ENCODE data around the gene ATG9B.

The ATG9B gene

GRCh38 chr7:151056666-151057505, 32.6 kb upstream of the ATG9B start:
- TF ChIP-seq BACH2 (CRISPR knock-in tag; IDR thresholded peaks at IDR 0.05; ENCODE audit: borderline replicate concordance) (no peak), TOX (CRISPR knock-in tag; IDR thresholded peaks at IDR 0.05; ENCODE audit: borderline replicate concordance) (no peak)
- ATAC-seq = no peak

DNA sequence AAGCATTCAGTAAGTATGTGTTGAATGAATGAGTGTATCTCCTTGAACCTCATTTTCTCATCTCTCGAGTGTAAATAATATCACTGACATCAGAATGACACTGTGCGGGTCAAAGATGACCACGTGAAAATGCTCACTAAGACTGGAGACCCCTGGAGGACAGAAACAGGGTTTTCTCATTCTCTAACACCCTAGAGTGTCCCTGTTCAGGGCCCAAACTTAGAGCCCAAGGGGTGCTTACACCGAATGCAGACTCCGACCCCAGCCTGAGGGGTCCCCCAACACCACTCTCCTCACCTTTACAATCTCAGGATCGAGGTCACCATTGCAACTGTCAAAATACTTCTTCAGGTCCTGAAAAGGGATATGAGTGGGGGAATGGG, 32.0 kb upstream of the ATG9B start:
- no peak for TF ChIP-seq BACH2 (CRISPR knock-in tag; IDR thresholded peaks at IDR 0.05; ENCODE audit: borderline replicate concordance)
- TF ChIP-seq TSHZ2 (CRISPR knock-in tag; IDR thresholded peaks at IDR 0.05) = no peak
- TF ChIP-seq, protein P1, sequence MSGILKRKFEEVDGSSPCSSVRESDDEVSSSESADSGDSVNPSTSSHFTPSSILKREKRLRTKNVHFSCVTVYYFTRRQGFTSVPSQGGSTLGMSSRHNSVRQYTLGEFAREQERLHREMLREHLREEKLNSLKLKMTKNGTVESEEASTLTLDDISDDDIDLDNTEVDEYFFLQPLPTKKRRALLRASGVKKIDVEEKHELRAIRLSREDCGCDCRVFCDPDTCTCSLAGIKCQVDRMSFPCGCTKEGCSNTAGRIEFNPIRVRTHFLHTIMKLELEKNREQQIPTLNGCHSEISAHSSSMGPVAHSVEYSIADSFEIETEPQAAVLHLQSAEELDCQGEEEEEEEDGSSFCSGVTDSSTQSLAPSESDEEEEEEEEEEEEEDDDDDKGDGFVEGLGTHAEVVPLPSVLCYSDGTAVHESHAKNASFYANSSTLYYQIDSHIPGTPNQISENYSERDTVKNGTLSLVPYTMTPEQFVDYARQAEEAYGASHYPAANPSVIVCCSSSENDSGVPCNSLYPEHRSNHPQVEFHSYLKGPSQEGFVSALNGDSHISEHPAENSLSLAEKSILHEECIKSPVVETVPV (CRISPR knock-in tag; IDR thresholded peaks at IDR 0.05) = no peak
- no peak for TF ChIP-seq OSR1 (CRISPR knock-in tag; IDR thresholded peaks at IDR 0.05)
- no peak for TF ChIP-seq CREB5 (CRISPR knock-in tag; IDR thresholded peaks at IDR 0.05; ENCODE audit: low read depth)
- TF ChIP-seq ISL1 (CRISPR knock-in tag; IDR thresholded peaks at IDR 0.05) = no peak
- TF ChIP-seq SNAI2 (CRISPR knock-in tag; IDR thresholded peaks at IDR 0.05) = no peak
- no peak for TF ChIP-seq POU6F1 (CRISPR knock-in tag; IDR thresholded peaks at IDR 0.05; ENCODE audit: borderline replicate concordance, low read depth)
- TF ChIP-seq RARB (CRISPR knock-in tag; IDR thresholded peaks at IDR 0.05) = no peak
- TF ChIP-seq GLIS3 (CRISPR knock-in tag; IDR thresholded peaks at IDR 0.05) = no peak
- TF ChIP-seq ESRRG (CRISPR knock-in tag; IDR thresholded peaks at IDR 0.05) = no peak
- TF ChIP-seq ZNF70 (CRISPR knock-in tag; IDR thresholded peaks at IDR 0.05) = no peak
- TF ChIP-seq CSDC2 (CRISPR knock-in tag; IDR thresholded peaks at IDR 0.05) = no peak
- TF ChIP-seq PPARA (CRISPR knock-in tag; IDR thresholded peaks at IDR 0.05; ENCODE audit: borderline replicate concordance) = no peak
- no peak for TF ChIP-seq ZFP3 (CRISPR knock-in tag; IDR thresholded peaks at IDR 0.05)
- no peak for TF ChIP-seq ZNF8 (CRISPR knock-in tag; IDR thresholded peaks at IDR 0.05)
- no peak for TF ChIP-seq ZNF565 (CRISPR knock-in tag; conservative IDR thresholded peaks at IDR 0.05; ENCODE audit: low read depth)
- TF ChIP-seq TOX (CRISPR knock-in tag; IDR thresholded peaks at IDR 0.05; ENCODE audit: borderline replicate concordance) = no peak
- no peak for TF ChIP-seq ARNTL (CRISPR knock-in tag; IDR thresholded peaks at IDR 0.05; ENCODE audit: borderline replicate concordance, low read depth)
- no peak for TF ChIP-seq ZC3H10 (CRISPR knock-in tag; IDR thresholded peaks at IDR 0.05)
- ATAC-seq = no peak

DNA sequence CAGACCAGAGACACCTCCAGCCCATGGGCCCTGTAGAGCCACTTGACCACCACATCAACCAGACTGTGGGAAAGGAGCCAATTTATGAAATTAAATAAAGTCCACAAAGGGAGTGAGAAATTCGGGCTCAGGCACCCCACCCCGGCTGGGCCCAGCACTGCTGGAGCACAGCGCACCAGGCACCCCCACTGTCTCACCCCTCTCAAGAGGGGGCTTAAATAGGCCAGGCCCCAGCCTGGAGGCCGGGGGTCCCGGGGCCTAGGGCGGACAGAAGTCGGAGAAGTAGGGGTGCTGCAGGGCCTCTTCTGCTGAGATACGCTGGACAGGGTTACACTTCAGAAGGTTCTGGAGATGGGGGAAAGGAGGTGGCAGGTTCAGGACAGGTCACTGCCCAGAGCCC, 29.5 kb upstream of the ATG9B start:
- no peak for TF ChIP-seq CSDC2 (CRISPR knock-in tag; IDR thresholded peaks at IDR 0.05)
- no peak for ATAC-seq

GRCh38 chr7:151053096-151053495, 28.8 kb upstream of the ATG9B start:
- no peak for ATAC-seq
- no peak for TF ChIP-seq TSHZ2 (CRISPR knock-in tag; IDR thresholded peaks at IDR 0.05)
- TF ChIP-seq ZNF8 (CRISPR knock-in tag; IDR thresholded peaks at IDR 0.05) = no peak
- no peak for TF ChIP-seq ZNF565 (CRISPR knock-in tag; conservative IDR thresholded peaks at IDR 0.05; ENCODE audit: low read depth)
- TF ChIP-seq CREB5 (CRISPR knock-in tag; IDR thresholded peaks at IDR 0.05; ENCODE audit: low read depth) = no peak
- no peak for TF ChIP-seq OSR1 (CRISPR knock-in tag; IDR thresholded peaks at IDR 0.05)
- no peak for TF ChIP-seq POU6F1 (CRISPR knock-in tag; IDR thresholded peaks at IDR 0.05; ENCODE audit: borderline replicate concordance, low read depth)
- no peak for TF ChIP-seq ZC3H10 (CRISPR knock-in tag; IDR thresholded peaks at IDR 0.05)
- TF ChIP-seq TOX (CRISPR knock-in tag; IDR thresholded peaks at IDR 0.05; ENCODE audit: borderline replicate concordance) = no peak
- no peak for TF ChIP-seq RARB (CRISPR knock-in tag; IDR thresholded peaks at IDR 0.05)
- TF ChIP-seq ISL1 (CRISPR knock-in tag; IDR thresholded peaks at IDR 0.05) = no peak
- no peak for TF ChIP-seq ZFP3 (CRISPR knock-in tag; IDR thresholded peaks at IDR 0.05)
- no peak for TF ChIP-seq CSDC2 (CRISPR knock-in tag; IDR thresholded peaks at IDR 0.05)

Measured in SK-N-SH treated with all-trans-retinoic acid at 6 μM for 48 hours (cell line).